ENCODE measurements around the gene PLAGL2.
"Not testable (repeated sequence)": the region's sequence is repeated elsewhere in the genome, so short reads cannot be mapped to it uniquely, and the experiment has no call there.

PLAGL2 gene

GRCh38 chr20:32203356-32204204 lies 4.0 kb downstream of the PLAGL2 start:
- no peak for DNase-seq

- no peak for DNase-seq
Measured at GRCh38 chr20:32201977-32202363, 5.6 kb downstream of the PLAGL2 start.

GRCh38 chr20:32201296-32201976 lies 6.1 kb downstream of the PLAGL2 start:
- DNase-seq = no peak

GRCh38 chr20:32199006-32199405 lies 8.5 kb downstream of the PLAGL2 start:
- no peak for DNase-seq

- not testable (repeated sequence) for DNase-seq
Measured at GRCh38 chr20:32197136-32197535, 10.4 kb downstream of the PLAGL2 start.

- DNase-seq = not testable (repeated sequence)
Measured at GRCh38 chr20:32196613-32197012, 10.9 kb downstream of the PLAGL2 start.

GRCh38 chr20:32195581-32195980 lies 12.0 kb downstream of the PLAGL2 start:
- DNase-seq = no peak

- no peak for DNase-seq
Measured at GRCh38 chr20:32193996-32194395, 13.5 kb downstream of the PLAGL2 start.

GRCh38 chr20:32193336-32193735 lies 14.2 kb downstream of the PLAGL2 start:
- DNase-seq = not testable (repeated sequence)

GRCh38 chr20:32192698-32193097 lies 14.8 kb downstream of the PLAGL2 start:
- DNase-seq = no peak

- no peak for DNase-seq
Measured at GRCh38 chr20:32191873-32192272, 15.7 kb downstream of the PLAGL2 start.

GRCh38 chr20:32191422-32191821 lies 16.1 kb downstream of the PLAGL2 start:
- DNase-seq = no peak

- no peak for DNase-seq
Measured at GRCh38 chr20:32190616-32191415, 16.7 kb downstream of the PLAGL2 start.

- DNase-seq = peak in 1 of 2 donors; percentile 27
Measured at GRCh38 chr20:32189691-32190615, 17.6 kb downstream of the PLAGL2 start.

GRCh38 chr20:32189123-32189410 lies 18.5 kb downstream of the PLAGL2 start:
- DNase-seq = no peak

GRCh38 chr20:32188376-32189122 lies 19.0 kb downstream of the PLAGL2 start:
- no peak for DNase-seq

GRCh38 chr20:32186506-32186905 lies 21.0 kb downstream of the PLAGL2 start:
- no peak for DNase-seq

GRCh38 chr20:32184961-32185603 lies 22.5 kb downstream of the PLAGL2 start:
- DNase-seq = no peak

GRCh38 chr20:32183947-32184635 lies 23.5 kb downstream of the PLAGL2 start:
- DNase-seq = no peak

GRCh38 chr20:32181606-32182005 lies 25.9 kb downstream of the PLAGL2 start:
- no peak for DNase-seq

- no peak for DNase-seq
Measured at GRCh38 chr20:32179934-32180333, 27.6 kb downstream of the PLAGL2 start.

Data from bone marrow (tissue), 2 donors.